Kidney (tissue), 14 donors: ENCODE measurements around the gene PPIC. TPM values are rescaled to one million over a fixed set of nuclear protein-coding genes. Genes with fewer than 3 reads are reported as not detected.

Source experiments
- DNase-seq, 5 donors: peaks; one replicate each; pipeline ENCODE4 v3.0.0-alpha.2; 2013 to 2020
- FAIRE-seq: peaks from 2 replicates; lab custom pipeline; 2012; peaks lifted over from hg19 to GRCh38; lab: Jason Lieb, UNC
- H3K27ac ChIP-seq, 2 donors: one replicate each; pipeline ENCODE4 v1.7.0; 2013; ENCODE audit warnings: low read depth in 2 of 2, low read length in 2 of 2, inconsistent platforms in 1 of 2
- H3K27me3 ChIP-seq: one replicate; pipeline ENCODE4 v1.7.1; 2013; ENCODE audit warnings: low read length, inconsistent platforms; ENCODE audit not compliant: control insufficient read depth, insufficient read depth
- H3K36me3 ChIP-seq, 3 donors: one replicate each; pipeline versions ENCODE4 v1.7.0 to v1.7.1; 2013; ENCODE audit warnings: low read length in 3 of 3, control low read depth in 1 of 3, inconsistent platforms in 1 of 3; ENCODE audit not compliant: insufficient read depth in 3 of 3, control insufficient read depth in 2 of 3
- H3K4me1 ChIP-seq, 3 donors: one replicate each; pipeline versions ENCODE4 v1.7.0 to v1.7.1; 2013; ENCODE audit warnings: low read length in 3 of 3, inconsistent platforms in 1 of 3, low read depth in 1 of 3; ENCODE audit not compliant: control insufficient read depth in 2 of 3, insufficient read depth in 2 of 3
- H3K4me3 ChIP-seq, 3 donors: one replicate each; pipeline versions ENCODE4 v1.7.0 to v1.8.1; 2013; ENCODE audit warnings: low read length in 3 of 3, control low read depth in 1 of 3, inconsistent platforms in 1 of 3
- H3K9ac ChIP-seq, 3 donors: one replicate each; pipeline versions ENCODE4 v1.7.0 to v1.7.1; 2013; ENCODE audit warnings: low read length in 3 of 3, control low read depth in 1 of 3, inconsistent platforms in 1 of 3
- H3K9me3 ChIP-seq, 3 donors: one replicate each; pipeline versions ENCODE4 v1.7.0 to v1.7.1; 2013; ENCODE audit warnings: low read length in 3 of 3, control low read depth in 1 of 3, inconsistent platforms in 1 of 3; ENCODE audit not compliant: control insufficient read depth in 2 of 3, insufficient read depth in 1 of 3
- intact Hi-C: fragments of 100-400 bp; cut with DNase I; formaldehyde crosslinking; loops from one replicate; pipeline ENCODE4 v1.11.1; 2022
- polyA plus RNA-seq: library from polyadenylated mRNA; stranded (reverse); fragments of 350-450 nt; fragmentation: Illumina TruSeq; extraction: RNeasy Lipid Tissue Mini Kit (QIAGEN cat#74804); gene quantifications from one replicate; pipeline ENCODE4 v1.2.3, GENCODE V29; 2014; ENCODE audit warnings: low read depth, low replicate concordance; ENCODE audit not compliant: insufficient read depth
- total RNA-seq: library from RNA; stranded (reverse); fragmentation: NEBNext Ultra II Directional; extraction: Animal tissue kit (Norgen Biotek cat#: 25700); gene quantifications from one replicate; pipeline ENCODE4 v1.2.1, GENCODE V29; 2021
- TF ChIP-seq, protein P1 (sequence below): IDR thresholded peaks from 3 replicates; pipeline ENCODE4 v1.5.1; 2012; ENCODE audit warnings: mild to moderate bottlenecking, moderate library complexity, borderline replicate concordance; ENCODE audit not compliant: insufficient read depth; ENCODE audit errors: extremely low read depth
- donor health status: control.
- donor health status: control.
- donor health status: control.
- donor health status: control.
- donor health status: control.
- donor health status: DM: yes; HTN: yes; CAD: no.
- donor health status: Normal renal cell carcinoma (clear cell type).

PPIC gene
- total and polyA plus RNA-seq, 2 donors from 2014 or later: 46.1 to 49.5 TPM

DNA sequence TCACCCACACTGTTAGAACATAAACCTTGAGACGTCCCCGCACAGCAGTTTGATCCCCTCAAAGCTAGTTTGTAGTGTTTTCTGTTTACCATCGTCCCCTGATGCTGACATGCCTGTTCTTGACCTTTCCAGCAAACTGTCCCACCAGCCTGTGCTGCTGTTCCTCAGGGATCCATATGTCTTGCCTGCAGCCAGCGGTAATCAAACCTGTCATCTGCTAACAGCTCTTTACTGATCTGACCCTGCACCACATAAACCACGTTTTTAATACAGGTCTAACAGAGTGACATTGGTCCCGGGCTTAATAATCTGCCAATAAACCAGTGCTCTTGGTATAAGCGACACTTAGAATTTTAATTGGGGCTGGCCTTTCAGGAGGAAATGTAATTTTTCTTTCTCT is 34.7 kb downstream of the PPIC start:
- Histone ChIP-seq H3K4me3 (no peak overlapping the region), H3K9me3 (no peaks in the 10 kb centered on the region), H3K36me3 (peaks cover 0 to 5% (median 0%) of the 10 kb centered on the region in 3 donors), H3K27me3 (no peaks in the 10 kb centered on the region), H3K4me1 (no peaks in the 10 kb centered on the region), H3K27ac (no peak overlapping the region), H3K9ac (no peak overlapping the region)
- FAIRE-seq (no peak), DNase-seq (no peak)
- intact Hi-C loops: no loop called here
- TF ChIP-seq, protein P1, sequence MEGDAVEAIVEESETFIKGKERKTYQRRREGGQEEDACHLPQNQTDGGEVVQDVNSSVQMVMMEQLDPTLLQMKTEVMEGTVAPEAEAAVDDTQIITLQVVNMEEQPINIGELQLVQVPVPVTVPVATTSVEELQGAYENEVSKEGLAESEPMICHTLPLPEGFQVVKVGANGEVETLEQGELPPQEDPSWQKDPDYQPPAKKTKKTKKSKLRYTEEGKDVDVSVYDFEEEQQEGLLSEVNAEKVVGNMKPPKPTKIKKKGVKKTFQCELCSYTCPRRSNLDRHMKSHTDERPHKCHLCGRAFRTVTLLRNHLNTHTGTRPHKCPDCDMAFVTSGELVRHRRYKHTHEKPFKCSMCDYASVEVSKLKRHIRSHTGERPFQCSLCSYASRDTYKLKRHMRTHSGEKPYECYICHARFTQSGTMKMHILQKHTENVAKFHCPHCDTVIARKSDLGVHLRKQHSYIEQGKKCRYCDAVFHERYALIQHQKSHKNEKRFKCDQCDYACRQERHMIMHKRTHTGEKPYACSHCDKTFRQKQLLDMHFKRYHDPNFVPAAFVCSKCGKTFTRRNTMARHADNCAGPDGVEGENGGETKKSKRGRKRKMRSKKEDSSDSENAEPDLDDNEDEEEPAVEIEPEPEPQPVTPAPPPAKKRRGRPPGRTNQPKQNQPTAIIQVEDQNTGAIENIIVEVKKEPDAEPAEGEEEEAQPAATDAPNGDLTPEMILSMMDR: no peak

DNA sequence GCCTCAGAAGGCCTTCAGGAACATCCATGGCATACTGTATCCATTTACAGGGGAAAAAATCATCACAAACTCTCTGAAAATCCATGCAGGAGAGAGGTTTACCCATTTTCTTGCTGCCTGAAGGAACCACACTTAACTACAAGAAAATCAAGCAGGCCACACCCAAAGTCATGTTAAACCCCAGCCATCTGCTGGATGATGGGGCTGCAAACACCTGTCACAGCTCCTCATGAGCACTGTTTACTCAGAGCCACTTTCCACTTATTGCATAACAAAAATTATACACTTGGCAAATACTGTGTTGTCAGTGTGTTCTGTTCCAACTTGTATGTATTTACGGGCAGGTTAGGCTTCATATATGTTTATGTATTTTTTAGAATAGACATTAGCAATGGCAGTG is 35.8 kb downstream of the PPIC start:
- H3K9ac ChIP-seq: no peak overlapping the region
- intact Hi-C loops: no loop called here
- FAIRE-seq (no peak), DNase-seq (no peak)
- no peak overlapping the region for H3K4me3 ChIP-seq
- no peaks in the 10 kb centered on the region for H3K4me1 ChIP-seq
- no peaks in the 10 kb centered on the region for H3K27me3 ChIP-seq
- H3K36me3 ChIP-seq: peaks cover 0 to 5% (median 0%) of the 10 kb centered on the region in 3 donors
- no peak overlapping the region for H3K27ac ChIP-seq
- H3K9me3 ChIP-seq: no peaks in the 10 kb centered on the region
- TF ChIP-seq, protein P1: no peak

DNA sequence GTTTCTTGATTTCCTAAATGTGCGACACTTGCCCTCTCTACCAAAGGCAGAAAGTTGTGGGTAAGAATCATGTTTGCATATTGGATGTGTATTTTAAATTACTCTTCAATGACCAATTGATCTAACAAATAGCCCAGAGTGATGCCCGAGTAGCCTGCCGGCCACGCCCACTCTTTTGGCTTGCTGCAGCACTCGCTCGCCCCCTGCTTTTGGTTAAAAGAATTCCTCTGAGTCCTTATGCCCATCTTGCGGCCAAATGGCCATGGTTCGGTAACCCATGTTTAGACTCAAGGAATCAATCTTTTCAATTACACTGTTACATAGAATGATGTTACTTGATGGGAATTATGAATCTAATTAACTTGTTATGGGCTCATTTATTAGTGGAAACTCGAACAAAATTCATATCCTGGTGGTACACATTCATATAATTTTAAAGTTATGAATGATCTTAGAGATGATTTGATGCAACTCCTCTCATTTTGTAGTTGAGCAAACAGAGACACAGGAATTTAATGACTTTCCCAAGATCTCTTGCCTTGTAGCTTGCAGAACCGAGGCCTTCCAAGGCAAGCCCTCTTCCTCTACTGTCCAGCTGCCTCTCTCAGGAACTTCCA is 36.5 kb downstream of the PPIC start:
- no peaks in the 10 kb centered on the region for H3K4me1 ChIP-seq
- intact Hi-C loops: no loop called here
- DNase-seq (peak in 2 of 5 donors; percentile 40 to 52), FAIRE-seq (no peak)
- H3K27me3 ChIP-seq: no peaks in the 10 kb centered on the region
- H3K27ac ChIP-seq: no peak overlapping the region
- H3K4me3 ChIP-seq: no peak overlapping the region
- no peaks in the 10 kb centered on the region for H3K9me3 ChIP-seq
- H3K9ac ChIP-seq: no peak overlapping the region
- TF ChIP-seq, protein P1: peak; percentile 31
- peaks cover 0 to 5% (median 0%) of the 10 kb centered on the region in 3 donors for H3K36me3 ChIP-seq
